Endothelial cell (in vitro differentiated cells): Measurements from ENCODE around the gene SLC22A12. TPM values are rescaled to one million over a fixed set of nuclear protein-coding genes. Genes with fewer than 3 reads are reported as not detected.

Source experiments
- DNase-seq: peaks from one replicate; pipeline ENCODE4 v3.0.0; 2021; ENCODE audit warnings: low spot score
- H3K27ac Mint-ChIP-seq: one replicate; pipeline ENCODE4 v1.8.0; 2021; ENCODE audit warnings: mixed read lengths, inconsistent platforms; ENCODE audit not compliant: unreplicated experiment
- H3K27me3 Mint-ChIP-seq: one replicate; pipeline ENCODE4 v1.8.0; 2021; ENCODE audit warnings: mild to moderate bottlenecking, moderate library complexity, mixed read lengths, inconsistent platforms; ENCODE audit not compliant: unreplicated experiment
- H3K36me3 Mint-ChIP-seq: one replicate; pipeline ENCODE4 v1.8.0; 2021; ENCODE audit warnings: mild to moderate bottlenecking, low read depth, mixed read lengths, inconsistent platforms; ENCODE audit not compliant: unreplicated experiment
- H3K4me1 Mint-ChIP-seq: one replicate; pipeline ENCODE4 v1.8.0; 2021; ENCODE audit warnings: mild to moderate bottlenecking, mixed read lengths, inconsistent platforms; ENCODE audit not compliant: unreplicated experiment
- H3K4me3 Mint-ChIP-seq: one replicate; pipeline ENCODE4 v1.8.0; 2021; ENCODE audit warnings: mild to moderate bottlenecking, mixed read lengths, inconsistent platforms; ENCODE audit not compliant: unreplicated experiment
- H3K9me3 Mint-ChIP-seq: one replicate; pipeline ENCODE4 v1.8.0; 2021; ENCODE audit warnings: mixed read lengths, inconsistent platforms; ENCODE audit not compliant: unreplicated experiment
- total RNA-seq: library from RNA; stranded (reverse); fragmentation: NEBNext Ultra II Directional; extraction: Animal tissue kit (Norgen Biotek cat#: 25700); gene quantifications from one replicate; pipeline ENCODE4 v1.2.1, GENCODE V29; 2021; ENCODE audit not compliant: unreplicated experiment
- TF ChIP-seq, protein P1 (sequence below): fragments of 200-600 bp; sonication (generic); IDR thresholded peaks from one replicate; pipeline ENCODE4 v1.5.0; 2021; ENCODE audit warnings: antibody characterized with exemption; ENCODE audit not compliant: unreplicated experiment

SLC22A12 gene
- total RNA-seq, 1 donor from 2014 or later, result not detected

DNA sequence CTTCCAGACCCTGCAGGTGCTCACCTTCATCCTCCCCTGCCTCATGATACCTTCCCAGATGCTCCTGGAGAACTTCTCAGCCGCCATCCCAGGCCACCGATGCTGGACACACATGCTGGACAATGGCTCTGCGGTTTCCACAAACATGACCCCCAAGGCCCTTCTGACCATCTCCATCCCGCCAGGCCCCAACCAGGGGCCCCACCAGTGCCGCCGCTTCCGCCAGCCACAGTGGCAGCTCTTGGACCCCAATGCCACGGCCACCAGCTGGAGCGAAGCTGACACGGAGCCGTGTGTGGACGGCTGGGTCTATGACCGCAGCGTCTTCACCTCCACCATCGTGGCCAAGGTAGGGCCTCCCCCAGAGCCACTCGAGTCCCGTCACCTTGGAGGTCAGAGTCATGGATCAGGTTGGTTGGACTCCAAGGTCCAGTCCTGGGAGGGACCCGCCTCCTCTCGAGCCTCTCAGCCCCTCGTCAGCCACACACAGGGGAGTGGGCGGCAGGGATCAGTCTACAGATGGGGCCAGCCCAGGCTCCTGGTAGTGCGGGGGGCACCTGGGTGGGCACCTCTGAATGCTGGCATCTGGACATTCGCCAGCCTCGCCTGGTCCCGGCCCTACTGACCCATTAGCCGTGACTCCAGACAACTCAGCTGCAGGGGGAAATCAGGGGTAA, 34.8 kb upstream of the SLC22A12 start:
- Mint-ChIP-seq H3K27me3 (no peaks in the 10 kb centered on the region), H3K9me3 (peaks cover 6% of the 10 kb centered on the region), H3K4me1 (peaks cover 20% of the 10 kb centered on the region), H3K27ac (no peak overlapping the region), H3K4me3 (no peak overlapping the region), H3K36me3 (no peaks in the 10 kb centered on the region)
- DNase-seq, result no peak
- TF ChIP-seq, protein P1, sequence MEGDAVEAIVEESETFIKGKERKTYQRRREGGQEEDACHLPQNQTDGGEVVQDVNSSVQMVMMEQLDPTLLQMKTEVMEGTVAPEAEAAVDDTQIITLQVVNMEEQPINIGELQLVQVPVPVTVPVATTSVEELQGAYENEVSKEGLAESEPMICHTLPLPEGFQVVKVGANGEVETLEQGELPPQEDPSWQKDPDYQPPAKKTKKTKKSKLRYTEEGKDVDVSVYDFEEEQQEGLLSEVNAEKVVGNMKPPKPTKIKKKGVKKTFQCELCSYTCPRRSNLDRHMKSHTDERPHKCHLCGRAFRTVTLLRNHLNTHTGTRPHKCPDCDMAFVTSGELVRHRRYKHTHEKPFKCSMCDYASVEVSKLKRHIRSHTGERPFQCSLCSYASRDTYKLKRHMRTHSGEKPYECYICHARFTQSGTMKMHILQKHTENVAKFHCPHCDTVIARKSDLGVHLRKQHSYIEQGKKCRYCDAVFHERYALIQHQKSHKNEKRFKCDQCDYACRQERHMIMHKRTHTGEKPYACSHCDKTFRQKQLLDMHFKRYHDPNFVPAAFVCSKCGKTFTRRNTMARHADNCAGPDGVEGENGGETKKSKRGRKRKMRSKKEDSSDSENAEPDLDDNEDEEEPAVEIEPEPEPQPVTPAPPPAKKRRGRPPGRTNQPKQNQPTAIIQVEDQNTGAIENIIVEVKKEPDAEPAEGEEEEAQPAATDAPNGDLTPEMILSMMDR, result no peak

DNA sequence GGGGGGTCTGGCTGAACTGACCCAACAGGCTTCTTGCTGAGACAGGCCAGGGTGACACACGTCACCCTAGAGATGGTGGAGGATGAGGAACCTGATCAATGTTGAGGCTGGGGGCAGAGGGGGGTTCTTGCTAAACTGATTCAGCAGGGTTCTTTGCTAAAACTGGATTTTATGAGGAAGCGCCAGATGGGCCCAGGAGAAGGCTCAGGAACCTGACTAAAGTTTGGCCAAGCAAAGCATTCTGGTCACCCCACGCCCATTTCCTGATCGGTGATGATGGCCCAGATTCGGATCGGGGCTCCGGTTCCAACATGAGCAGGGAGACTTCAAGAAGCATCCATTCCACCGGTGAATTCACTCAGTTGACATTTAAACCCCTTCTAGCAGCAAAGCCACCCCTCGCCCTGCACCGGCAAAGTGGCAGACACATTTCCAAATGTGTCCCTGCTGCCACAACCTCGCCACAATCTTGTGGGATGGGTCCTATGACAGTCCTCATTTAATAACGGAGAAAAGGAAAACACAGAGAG, 34.2 kb upstream of the SLC22A12 start:
- Mint-ChIP-seq H3K9me3 (peaks cover 6% of the 10 kb centered on the region), H3K27ac (no peak overlapping the region), H3K4me1 (peaks cover 20% of the 10 kb centered on the region), H3K4me3 (no peak overlapping the region), H3K27me3 (no peaks in the 10 kb centered on the region), H3K36me3 (no peaks in the 10 kb centered on the region)
- DNase-seq, result no peak
- TF ChIP-seq, protein P1, result no peak

DNA sequence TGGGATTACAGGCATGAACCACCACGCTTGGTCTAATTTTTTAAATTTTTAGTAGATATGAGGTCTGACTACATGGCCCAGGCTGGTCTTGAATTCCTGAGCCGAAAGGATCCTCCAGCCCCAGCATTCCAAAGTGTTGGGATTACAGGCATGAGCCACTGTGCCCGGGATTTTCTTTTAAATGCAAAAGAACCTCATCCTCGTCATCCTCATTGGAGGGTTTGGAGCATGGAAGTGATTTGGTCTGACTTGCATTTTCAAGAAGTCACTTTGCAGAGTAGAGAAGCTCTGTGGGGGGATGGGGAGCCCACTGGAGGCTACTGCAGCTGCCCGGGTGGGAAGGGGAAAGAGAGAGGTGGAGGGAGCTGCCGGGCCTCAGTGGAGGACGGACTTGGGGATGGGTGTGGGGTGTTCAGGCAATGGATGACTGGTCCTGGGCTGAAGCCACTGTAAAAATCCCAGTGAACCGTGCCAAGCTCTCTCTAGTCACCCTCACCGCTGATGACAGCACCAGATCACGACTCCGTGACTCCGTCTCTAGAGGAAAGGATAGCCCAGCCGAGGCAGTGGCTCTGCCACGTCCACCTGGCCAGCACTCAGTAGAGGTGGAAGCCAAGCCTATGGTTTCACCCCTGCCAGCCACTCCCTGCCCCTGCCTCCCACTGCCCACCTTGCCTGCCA, 32.8 kb upstream of the SLC22A12 start:
- Mint-ChIP-seq H3K4me3 (no peak overlapping the region), H3K9me3 (no peaks in the 10 kb centered on the region), H3K27ac (no peak overlapping the region), H3K36me3 (no peaks in the 10 kb centered on the region), H3K4me1 (peaks cover 20% of the 10 kb centered on the region), H3K27me3 (no peaks in the 10 kb centered on the region)
- no peak for DNase-seq
- TF ChIP-seq, protein P1, result no peak

DNA sequence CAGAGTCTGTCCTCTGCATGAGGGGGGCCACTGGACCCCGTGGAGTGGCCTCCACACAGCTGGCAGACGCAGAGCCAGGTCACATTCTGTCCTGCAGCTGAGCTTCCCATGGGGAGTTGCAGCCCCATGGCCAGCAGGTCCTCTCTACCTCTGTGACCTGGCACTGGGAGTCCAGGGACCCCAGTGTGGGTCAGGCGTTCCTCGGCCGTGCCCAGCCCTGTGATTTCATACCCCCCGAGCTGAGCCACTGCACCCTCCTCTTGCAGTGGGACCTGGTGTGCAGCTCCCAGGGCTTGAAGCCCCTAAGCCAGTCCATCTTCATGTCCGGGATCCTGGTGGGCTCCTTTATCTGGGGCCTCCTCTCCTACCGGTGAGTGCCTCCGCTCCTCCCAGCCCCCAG, 32.2 kb upstream of the SLC22A12 start:
- Mint-ChIP-seq H3K4me3 (no peak overlapping the region), H3K27me3 (no peaks in the 10 kb centered on the region), H3K9me3 (no peaks in the 10 kb centered on the region), H3K27ac (no peak overlapping the region), H3K36me3 (no peaks in the 10 kb centered on the region), H3K4me1 (peaks cover 16% of the 10 kb centered on the region)
- TF ChIP-seq, protein P1, result no peak
- no peak for DNase-seq
